Liver (tissue), 9 donors: Measurements from ENCODE around the gene PDGFA. TPM values are rescaled to one million over a fixed set of nuclear protein-coding genes. Genes with fewer than 3 reads are reported as not detected.

Experiments used
- DNase-seq: peaks from one replicate; pipeline ENCODE4 v3.0.0-alpha.2; 2017; ENCODE audit warnings: low spot score
- H3K27ac ChIP-seq, 2 donors: one replicate each; pipeline ENCODE4 v1.7.0; 2013; ENCODE audit warnings: inconsistent platforms in 2 of 2, low read length in 2 of 2, control low read depth in 1 of 2, low read depth in 1 of 2, mild to moderate bottlenecking in 1 of 2
- H3K27me3 ChIP-seq, 4 donors: one replicate each; pipeline versions ENCODE4 v1.6.1 to v1.7.0; 2013; ENCODE audit warnings: low read length in 3 of 4, inconsistent platforms in 1 of 4, mild to moderate bottlenecking in 1 of 4, moderate library complexity in 1 of 4; ENCODE audit not compliant: control insufficient read depth in 4 of 4, insufficient read depth in 4 of 4
- H3K36me3 ChIP-seq, 4 donors: one replicate each; pipeline versions ENCODE4 v1.6.1 to v1.7.0; 2013; ENCODE audit warnings: low read length in 3 of 4, mild to moderate bottlenecking in 3 of 4, low read depth in 1 of 4, moderate library complexity in 1 of 4; ENCODE audit not compliant: control insufficient read depth in 4 of 4, insufficient read depth in 3 of 4
- H3K4me1 ChIP-seq, 4 donors: one replicate each; pipeline versions ENCODE4 v1.6.1 to v1.7.0; 2013; ENCODE audit warnings: low read length in 3 of 4, mild to moderate bottlenecking in 3 of 4, moderate library complexity in 1 of 4; ENCODE audit not compliant: control insufficient read depth in 4 of 4, insufficient read depth in 4 of 4
- H3K4me3 ChIP-seq, 3 donors: one replicate each; pipeline versions ENCODE4 v1.6.1 to v1.7.0; 2013; ENCODE audit warnings: low read length in 3 of 3, control low read depth in 1 of 3, low read depth in 1 of 3, mild to moderate bottlenecking in 1 of 3
- H3K9ac ChIP-seq, 2 donors: one replicate each; pipeline ENCODE4 v1.7.0; 2013; ENCODE audit warnings: low read length in 2 of 2, mild to moderate bottlenecking in 2 of 2, moderate library complexity in 2 of 2, control low read depth in 1 of 2, low read depth in 1 of 2
- H3K9me3 ChIP-seq, 4 donors: one replicate each; pipeline versions ENCODE4 v1.6.1 to v1.7.0; 2013; ENCODE audit warnings: low read length in 3 of 4; ENCODE audit not compliant: control insufficient read depth in 4 of 4
- ATF3 ChIP-seq: IDR thresholded peaks from 2 replicates; pipeline ENCODE4 v1.6.1; 2016; ENCODE audit warnings: antibody characterized with exemption
- CTCF ChIP-seq: fragments of 150-350 bp; IDR thresholded peaks from 2 replicates; pipeline ENCODE4 v1.5.1; 2017; ENCODE audit warnings: improper control_type of control experiment, low read depth, low read length; ENCODE audit not compliant: missing input control
- EGR1 ChIP-seq, 2 donors: IDR thresholded peaks; 2 replicates each; pipeline ENCODE4 v1.6.1; 2016 to 2018; ENCODE audit warnings: antibody characterized with exemption in 2 of 2, low read depth in 2 of 2
- FOXA2 ChIP-seq: IDR thresholded peaks from 2 replicates; pipeline ENCODE4 v1.6.1; 2016; ENCODE audit warnings: antibody characterized with exemption
- GABPA ChIP-seq, 2 donors: IDR thresholded peaks in 1 of 2; conservative IDR thresholded peaks in 1 of 2; 2 replicates each; pipeline ENCODE4 v1.6.1; 2016; ENCODE audit warnings: antibody characterized with exemption in 2 of 2, mild to moderate bottlenecking in 1 of 2, moderate library complexity in 1 of 2
- HNF4A ChIP-seq, 2 donors: conservative IDR thresholded peaks; 2 replicates each; pipeline ENCODE4 v1.6.1; 2016; ENCODE audit warnings: antibody characterized with exemption in 2 of 2, mild to moderate bottlenecking in 2 of 2
- HNF4G ChIP-seq: IDR thresholded peaks from 2 replicates; pipeline ENCODE4 v1.6.1; 2016; ENCODE audit warnings: antibody characterized with exemption
- JUND ChIP-seq, 2 donors: IDR thresholded peaks; 2 replicates each; pipeline ENCODE4 v1.6.1; 2016; ENCODE audit warnings: antibody characterized with exemption in 2 of 2
- MAX ChIP-seq: IDR thresholded peaks from 2 replicates; pipeline ENCODE4 v1.6.1; 2016; ENCODE audit warnings: antibody characterized with exemption
- NR2F2 ChIP-seq: IDR thresholded peaks from 2 replicates; pipeline ENCODE4 v1.6.1; 2016; ENCODE audit warnings: antibody characterized with exemption
- REST ChIP-seq: IDR thresholded peaks from 2 replicates; pipeline ENCODE4 v1.6.1; 2016; ENCODE audit warnings: antibody characterized with exemption, mild to moderate bottlenecking
- RXRA ChIP-seq, 2 donors: IDR thresholded peaks; 2 replicates each; pipeline ENCODE4 v1.6.1; 2017 to 2018; ENCODE audit warnings: antibody characterized with exemption in 2 of 2, mild to moderate bottlenecking in 1 of 2
- SP1 ChIP-seq: IDR thresholded peaks from 2 replicates; pipeline ENCODE4 v1.6.1; 2018; ENCODE audit warnings: antibody characterized with exemption, mild to moderate bottlenecking
- TAF1 ChIP-seq: conservative IDR thresholded peaks from 2 replicates; pipeline ENCODE4 v1.6.1; 2016; ENCODE audit warnings: antibody characterized with exemption, mild to moderate bottlenecking
- YY1 ChIP-seq: IDR thresholded peaks from 2 replicates; pipeline ENCODE4 v1.6.1; 2016; ENCODE audit warnings: antibody characterized with exemption, mild to moderate bottlenecking
- ZBTB33 ChIP-seq: IDR thresholded peaks from 2 replicates; pipeline ENCODE4 v1.6.1; 2016; ENCODE audit warnings: antibody characterized with exemption
- WGBS: extraction: QIAGEN DNeasy Blood & Tissue Kit; methylation state at CpG from one replicate; pipeline ENCODE4 v1.1.7; 2013; 5-methylcytosine and 5-hydroxymethylcytosine counted together
- polyA plus RNA-seq, 2 donors: library from polyadenylated mRNA; stranded (reverse) in 1 of 2; unstranded in 1 of 2; fragments of 200-250 nt in 1 of 2; fragments of >200 nt in 1 of 2; fragmentation: Nextera tagmentation in 1 of 2; extraction: Ambion mirVana in 1 of 2; gene quantifications; one replicate each; pipeline versions ENCODE4 v1.2.1 to v1.2.3, GENCODE V29; 2013 to 2015
- total RNA-seq, 2 donors: library from RNA; depleted of rRNA; stranded (reverse); fragments of >200 nt; gene quantifications; one replicate each; pipeline ENCODE4 v1.2.3, GENCODE V29; 2014
- donor health status: healthy.
- donor health status: healthy.
- donor health status: healthy.
- donor health status: healthy.
- donor health status: healthy.

The PDGFA gene
- total and polyA plus RNA-seq, 4 donors, result 1.4 to 5.1 (median 2.0) TPM

GRCh38 chr7:544338-545221, 24.9 kb upstream of the PDGFA start:
- Histone ChIP-seq H3K36me3 (no peaks in the 10 kb centered on the region), H3K4me1 (no peaks in the 10 kb centered on the region), H3K9ac (no peak overlapping the region), H3K4me3 (no peak overlapping the region), H3K27me3 (no peaks in the 10 kb centered on the region), H3K9me3 (peaks cover 0 to 2% (median 0%) of the 10 kb centered on the region in 4 donors), H3K27ac (no peak overlapping the region)
- DNase-seq, result no peak
- WGBS, result 91% methylated on average over 18 of the region's 18 CpGs
- no peak for TF ChIP-seq HNF4A (conservative IDR thresholded peaks at IDR 0.05)
- TF ChIP-seq REST, result no peak
- no peak for TF ChIP-seq EGR1 (IDR thresholded peaks at IDR 0.05; ENCODE audit: low read depth in 2 of 2)
- no peak for TF ChIP-seq TAF1
- no peak for TF ChIP-seq HNF4G
- TF ChIP-seq FOXA2, result no peak
- no peak for TF ChIP-seq YY1
- no peak for TF ChIP-seq SP1
- no peak for TF ChIP-seq GABPA (IDR thresholded peaks at IDR 0.05 in 1 of 2, conservative IDR thresholded peaks at IDR 0.05 in 1 of 2)
- TF ChIP-seq RXRA (IDR thresholded peaks at IDR 0.05), result no peak
- TF ChIP-seq ZBTB33, result no peak
- TF ChIP-seq ATF3, result no peak
- no peak for TF ChIP-seq JUND (IDR thresholded peaks at IDR 0.05)

- Histone ChIP-seq H3K9me3 (peaks cover 0 to 2% (median 0%) of the 10 kb centered on the region in 4 donors), H3K27ac (no peak overlapping the region), H3K9ac (no peak overlapping the region), H3K4me1 (no peaks in the 10 kb centered on the region), H3K36me3 (no peaks in the 10 kb centered on the region), H3K27me3 (no peaks in the 10 kb centered on the region), H3K4me3 (no peak overlapping the region)
- DNase-seq, result no peak
- WGBS, result 91% methylated on average over 18 of the region's 18 CpGs
- no peak for TF ChIP-seq NR2F2
- TF ChIP-seq GABPA (IDR thresholded peaks at IDR 0.05 in 1 of 2, conservative IDR thresholded peaks at IDR 0.05 in 1 of 2), result no peak
- no peak for TF ChIP-seq CTCF
- no peak for TF ChIP-seq ATF3
- TF ChIP-seq RXRA (IDR thresholded peaks at IDR 0.05), result no peak
- no peak for TF ChIP-seq MAX
- no peak for TF ChIP-seq EGR1 (IDR thresholded peaks at IDR 0.05; ENCODE audit: low read depth in 2 of 2)
- TF ChIP-seq ZBTB33, result no peak
- no peak for TF ChIP-seq JUND (IDR thresholded peaks at IDR 0.05)
- TF ChIP-seq SP1, result no peak
Measured at GRCh38 chr7:543501-544337, 24.1 kb upstream of the PDGFA start.
